A673 (cell line): ENCODE data around the gene PITX1. TPM values are rescaled to one million over a fixed set of nuclear protein-coding genes. Genes with fewer than 3 reads are reported as not detected.

Experiments used
- BruUV-seq: library from RNA; stranded (reverse); fragments of 400-500 nt; replicated peaks from 2 replicates; lab custom pipeline; 2021; lab: Mats Ljungman, UMichigan
- CTCF ChIA-PET: fragments of 300-600 bp; sonication (Branson Sonifier 250); formaldehyde crosslinking; loops from one replicate; lab custom pipeline; 2022; ENCODE audit warnings: antibody characterized with exemption; lab: Charles Lee
- POLR2A ChIA-PET: fragments of 300-600 bp; sonication (Branson Sonifier 250); formaldehyde crosslinking; loops from one replicate; lab custom pipeline; 2022; ENCODE audit warnings: antibody characterized with exemption; ENCODE audit not compliant: low non-redundant PET; lab: Charles Lee
- DNase-seq: peaks from one replicate; pipeline ENCODE4 v3.0.0-alpha.2; 2015; ENCODE audit warnings: low spot score
- H3K27ac ChIP-seq: fragments of 200-600 bp; sonication (generic); 2 replicates; pipeline ENCODE4 v1.5.1; 2016; ENCODE audit warnings: mixed run types, low read depth, mild to moderate bottlenecking, mixed read lengths, antibody characterized with exemption, low read length; ENCODE audit not compliant: poor library complexity, severe bottlenecking
- H3K27me3 ChIP-seq: fragments of 200-600 bp; sonication (generic); replicated peaks from 2 replicates; pipeline ENCODE4 v1.6.1; 2017; ENCODE audit warnings: mixed run types, low read depth, mild to moderate bottlenecking, mixed read lengths, antibody characterized with exemption, low read length; ENCODE audit not compliant: insufficient read depth, poor library complexity
- H3K36me3 ChIP-seq: fragments of 200-600 bp; sonication (generic); 2 replicates; pipeline ENCODE4 v1.6.1; 2016; ENCODE audit warnings: mixed run types, mild to moderate bottlenecking, mixed read lengths, antibody characterized with exemption, low read length; ENCODE audit not compliant: insufficient read depth, poor library complexity, severe bottlenecking
- H3K4me1 ChIP-seq: fragments of 200-600 bp; sonication (generic); 2 replicates; pipeline ENCODE4 v1.6.1; 2017; ENCODE audit warnings: mixed run types, mild to moderate bottlenecking, mixed read lengths, antibody characterized with exemption, low read length; ENCODE audit not compliant: insufficient read depth, poor library complexity, severe bottlenecking
- H3K4me3 ChIP-seq: fragments of 200-600 bp; sonication (generic); 2 replicates; pipeline ENCODE4 v1.5.1; 2016; ENCODE audit warnings: low read depth, mixed run types, mild to moderate bottlenecking, mixed read lengths, low read length; ENCODE audit not compliant: poor library complexity, severe bottlenecking
- H3K9me3 ChIP-seq: fragments of 200-600 bp; sonication (generic); 2 replicates; pipeline ENCODE4 v1.6.1; 2016; ENCODE audit warnings: mixed run types, low read depth, mild to moderate bottlenecking, mixed read lengths, antibody characterized with exemption, low read length; ENCODE audit not compliant: poor library complexity, severe bottlenecking
- CTCF ChIP-seq: fragments of 300-800, 200-600 bp; sonication (generic); conservative IDR thresholded peaks from 2 replicates; pipeline ENCODE4 v1.5.1; 2017; ENCODE audit warnings: low read depth, mild to moderate bottlenecking, antibody characterized with exemption, low read length, moderate library complexity, mixed read lengths
- EZH2 ChIP-seq: fragments of 200-600 bp; sonication (generic); IDR thresholded peaks from 2 replicates; pipeline ENCODE4 v1.6.1; 2017; ENCODE audit warnings: borderline replicate concordance, low read depth, mild to moderate bottlenecking, mixed read lengths, antibody characterized with exemption, low read length; ENCODE audit not compliant: poor library complexity, severe bottlenecking
- intact Hi-C: fragments of 100-400 bp; cut with micrococcal nuclease; formaldehyde crosslinking; loops from one replicate; pipeline ENCODE4 v1.10.0; 2022; ENCODE audit not compliant: unreplicated experiment
- total RNA-seq: library from RNA; stranded (reverse); gene quantifications from 2 replicates; pipeline ENCODE4 v1.2.3, GENCODE V29; 2021

The PITX1 gene
- total RNA-seq, 1 experiment from 2014 or later, result 2.0 TPM

- BruUV-seq, result no TSS peak
- Histone ChIP-seq H3K27ac (no peak overlapping the region), H3K9me3 (no peaks in the 10 kb centered on the region), H3K4me1 (no peaks in the 10 kb centered on the region), H3K36me3 (no peaks in the 10 kb centered on the region), H3K27me3 (no peaks in the 10 kb centered on the region), H3K4me3 (no peak overlapping the region)
- TF ChIP-seq EZH2, result no peak
- CTCF ChIA-PET, result no interaction called here
- intact Hi-C loops, result no loop called here
- POLR2A ChIA-PET, result no interaction called here
- DNase-seq, result no peak
Observed at GRCh38 chr5:135013445-135013844, 20.6 kb downstream of the PITX1 start.

- POLR2A ChIA-PET, result no interaction called here
Observed at GRCh38 chr5:135012951-135013391, 21.1 kb downstream of the PITX1 start.

GRCh38 chr5:135012033-135012588 is 21.9 kb downstream of the PITX1 start:
- intact Hi-C loops, result no loop called here
- BruUV-seq, result no TSS peak
- TF ChIP-seq EZH2, result no peak
- no peak for TF ChIP-seq CTCF
- Histone ChIP-seq H3K27me3 (no peaks in the 10 kb centered on the region), H3K9me3 (no peaks in the 10 kb centered on the region), H3K36me3 (no peaks in the 10 kb centered on the region), H3K4me3 (no peak overlapping the region), H3K27ac (no peak overlapping the region), H3K4me1 (no peaks in the 10 kb centered on the region)
- ChIA-PET CTCF (no interaction called here), POLR2A (no interaction called here)
- no peak for DNase-seq

More at GRCh38 chr5:135012951-135013391, 21.1 kb downstream of the PITX1 start:
- Histone ChIP-seq H3K27me3 (no peaks in the 10 kb centered on the region), H3K4me3 (no peak overlapping the region), H3K27ac (no peak overlapping the region), H3K4me1 (no peaks in the 10 kb centered on the region), H3K9me3 (no peaks in the 10 kb centered on the region), H3K36me3 (no peaks in the 10 kb centered on the region)
- CTCF ChIA-PET, result no interaction called here
- TF ChIP-seq EZH2 (no peak), CTCF (no peak)
- DNase-seq, result no peak
- intact Hi-C loops, result no loop called here
- BruUV-seq, result no TSS peak
